Suppressor macrophage (primary cell): ENCODE data around the gene GDF9.

Experiments used
- DNase-seq, 4 experiments: peaks; one replicate each; pipeline ENCODE4 v3.0.0-alpha.2; 2020 to 2022

The GDF9 gene

GRCh38 chr5:132836852-132837251 lies 29.4 kb downstream of the GDF9 start:
- DNase-seq = no peak

GRCh38 chr5:132834057-132834456 lies 32.2 kb downstream of the GDF9 start:
- no peak for DNase-seq

- no peak for DNase-seq
Measured at GRCh38 chr5:132832612-132833011, 33.7 kb downstream of the GDF9 start.

- DNase-seq = no peak
Measured at GRCh38 chr5:132831095-132831860, 35.0 kb downstream of the GDF9 start.

- peak; percentile 67 to 83 (median 74) for DNase-seq
Measured at GRCh38 chr5:132830436-132831094, 35.7 kb downstream of the GDF9 start, which contains the start of gene SHROOM1. TSS of gene SHROOM1 (minus strand) at chr5:132830647. CDS start at chr5:132826140, 4,507 bp downstream.

- DNase-seq = peak; percentile 75 to 89 (median 84)
Measured at GRCh38 chr5:132829742-132830435, 36.4 kb downstream of the GDF9 start.

- no peak for DNase-seq
Measured at GRCh38 chr5:132828846-132829494, 37.3 kb downstream of the GDF9 start.

- no peak for DNase-seq
Measured at GRCh38 chr5:132827943-132828673, 38.2 kb downstream of the GDF9 start.

- DNase-seq = no peak
Measured at GRCh38 chr5:132826424-132827082, 39.7 kb downstream of the GDF9 start.

- DNase-seq = no peak
Measured at GRCh38 chr5:132825834-132826391, 40.4 kb downstream of the GDF9 start.

GRCh38 chr5:132825033-132825833 lies 41.0 kb downstream of the GDF9 start:
- DNase-seq = peak in 1 of 4 experiments; percentile 35

GRCh38 chr5:132824426-132824825 lies 41.8 kb downstream of the GDF9 start:
- DNase-seq = no peak

- DNase-seq = no peak
Measured at GRCh38 chr5:132823481-132824050, 42.7 kb downstream of the GDF9 start.

- no peak for DNase-seq
Measured at GRCh38 chr5:132822650-132823480, 43.4 kb downstream of the GDF9 start.

- DNase-seq = no peak
Measured at GRCh38 chr5:132821791-132822190, 44.5 kb downstream of the GDF9 start.

GRCh38 chr5:132821350-132821749 lies 44.9 kb downstream of the GDF9 start:
- no peak for DNase-seq

GRCh38 chr5:132820162-132820754 lies 46.0 kb downstream of the GDF9 start:
- DNase-seq = peak; percentile 93 to 96 (median 94)

- no peak for DNase-seq
Measured at GRCh38 chr5:132819468-132819867, 46.8 kb downstream of the GDF9 start.

GRCh38 chr5:132817011-132817410 lies 49.3 kb downstream of the GDF9 start:
- DNase-seq = no peak
